ENCODE data around the gene TMEM109. TPM values are rescaled to one million over a fixed set of nuclear protein-coding genes. Genes with fewer than 3 reads are reported as not detected.

The TMEM109 gene
- total and polyA plus RNA-seq, 2 of the 8 experiments (the other 6 are each of a cell fraction or from before 2014, with no cell fraction given): 27.3 to 30.3 TPM

- POLR2A ChIA-PET (ENCODE audit: partially characterized antibody): interaction anchor here (1.0 to 2.1 kb wide), 3 partner anchors 8 to 27 kb away, joined by 4 to 5 read pairs (median 4); no protein-coding TSS in a partner anchor
- no peak overlapping the region for H3K4me2 ChIP-seq (ENCODE audit: insufficient read depth in 1 of 2, low read depth in 2 of 2, low read length in 2 of 2)
- no peak overlapping the region for H2BK120ac ChIP-seq (replicated peaks; ENCODE audit: low read depth, low read length)
- peak overlapping the region; percentile 25; the same call in 1 of the 2 replicates for H4K8ac ChIP-seq (ENCODE audit: extremely low read depth, insufficient read depth, low read length)
- H3K27me3 ChIP-seq (replicated peaks in 1 of 4; ENCODE audit: control insufficient read depth in 3 of 4, extremely low read depth in 1 of 4, insufficient read depth in 3 of 4, low read length in 3 of 4): no peaks in the 10 kb centered on the region
- no peak overlapping the region for H2BK12ac ChIP-seq (ENCODE audit: low read depth, low read length)
- no peak overlapping the region for H2BK20ac ChIP-seq (ENCODE audit: low read length)
- peak overlapping the region in 1 of 4 experiments; percentile 27; a peak in 1 of 7 replicates for H3K9ac ChIP-seq (replicated peaks in 1 of 4; ENCODE audit: extremely low read depth in 1 of 4, low read depth in 3 of 4, low read length in 3 of 4)
- no peak overlapping the region for H4K91ac ChIP-seq (replicated peaks; ENCODE audit: insufficient read length, low read length)
- no peaks in the 10 kb centered on the region for H3K9me3 ChIP-seq (ENCODE audit: insufficient read depth in 2 of 2, low read depth in 1 of 2, low read length in 1 of 2)
- 0 out of 2 replicates have a peak overlapping the region, but pooled peaks have one; percentile 38 for H3K27ac ChIP-seq (ENCODE audit: low read depth, low read length)
- no peak for TF ChIP-seq PHF8 (conservative IDR thresholded peaks at IDR 0.05; ENCODE audit: low read depth, low read length)
- TF ChIP-seq TEAD4 (IDR thresholded peaks at IDR 0.05; ENCODE audit: low read depth, low read length): 0 out of 2 replicates have a peak, but pooled peaks have one; percentile 40
- no peak for TF ChIP-seq RFX5 (IDR thresholded peaks at IDR 0.05; ENCODE audit: borderline replicate concordance, low read depth, low read length)
- no peak for TF ChIP-seq TCF12 (IDR thresholded peaks at IDR 0.05; ENCODE audit: low read depth, low read length)
- TF ChIP-seq BACH1 (IDR thresholded peaks at IDR 0.05; ENCODE audit: low read length): no peak
- TF ChIP-seq GTF2F1 (IDR thresholded peaks at IDR 0.05; ENCODE audit: borderline replicate concordance, low read depth, low read length): no peak
- TF ChIP-seq ATF2 (IDR thresholded peaks at IDR 0.05; ENCODE audit: low read length): no peak
- 82% methylated on average over 5 of the region's 5 CpGs; no CpG with 5 or more reads in 1 of the 2 experiments for WGBS, 2 experiments (ENCODE audit: extremely low coverage in 1 of 2, insufficient coverage in 1 of 2, insufficient read length in 1 of 2, insufficient replicate concordance in 2 of 2, low coverage in 1 of 2, low lambda C conversion rate in 2 of 2, missing lambda C conversion rate in 1 of 2)
- H4K5ac ChIP-seq (ENCODE audit: insufficient read length, low read depth, low read length): peak overlapping the region; percentile 44
- H2AFZ ChIP-seq (ENCODE audit: low read length): no peak overlapping the region
- no peak overlapping the region for H3K23ac ChIP-seq (ENCODE audit: insufficient read length)
- no peak for DNase-seq (ENCODE audit: low read depth in 1 of 2, low spot score in 2 of 2)
- no peak overlapping the region for H3K18ac ChIP-seq (ENCODE audit: extremely low read depth, low read length)
- peaks cover 0 to 3% (median 1%) of the 10 kb centered on the region in 4 experiments; a peak in 4 of 7 replicates for H3K4me1 ChIP-seq (replicated peaks in 1 of 4; ENCODE audit: control insufficient read depth in 3 of 4, insufficient read depth in 4 of 4, low read length in 3 of 4)
- no peaks in the 10 kb centered on the region for H3K23me2 ChIP-seq (ENCODE audit: low read depth, low read length)
- H2BK15ac ChIP-seq (ENCODE audit: low read length): no peak overlapping the region
- CTCF ChIA-PET (ENCODE audit: partially characterized antibody): interaction anchor here (1.0 to 3.4 kb wide), 8 partner anchors 10 to 36 kb away, joined by 3 to 20 read pairs (median 3); no protein-coding TSS in a partner anchor
- no peaks in the 10 kb centered on the region for H3K79me2 ChIP-seq (ENCODE audit: control insufficient read depth in 1 of 2, insufficient read depth in 2 of 2, low read length in 2 of 2)
- H3K79me1 ChIP-seq (ENCODE audit: low read depth, low read length): no peaks in the 10 kb centered on the region
- no peak overlapping the region for H3K14ac ChIP-seq (ENCODE audit: insufficient read length)
- FAIRE-seq: no peak
- H2BK5ac ChIP-seq (ENCODE audit: low read depth, low read length): no peak overlapping the region
- H2AK5ac ChIP-seq (ENCODE audit: low read depth, low read length): no peak overlapping the region
- no peak overlapping the region for H3K4ac ChIP-seq (replicated peaks; ENCODE audit: insufficient read length, low read depth, low read length)
- peaks cover 10 to 58% (median 27%) of the 10 kb centered on the region in 4 experiments; a peak in 7 of 8 replicates for H3K36me3 ChIP-seq (ENCODE audit: control insufficient read depth in 2 of 4, insufficient read depth in 4 of 4, low read length in 3 of 4)
- H4K20me1 ChIP-seq (replicated peaks in 1 of 2; ENCODE audit: control insufficient read depth in 1 of 2, insufficient read depth in 2 of 2, low read length in 2 of 2): peaks cover 3 to 9% of the 10 kb centered on the region in 2 experiments
- no peak overlapping the region for H3K4me3 ChIP-seq (ENCODE audit: extremely low read depth in 1 of 4, insufficient read depth in 2 of 4, low read depth in 3 of 4, low read length in 4 of 4)
- H3K56ac ChIP-seq (replicated peaks; ENCODE audit: insufficient read length, low read depth, low read length): no peak overlapping the region
Observed at GRCh38 chr11:60932605-60933356, 18.8 kb downstream of the TMEM109 start.
